Measurements from ENCODE around the gene CAMKK2. TPM values are rescaled to one million over a fixed set of nuclear protein-coding genes. Genes with fewer than 3 reads are reported as not detected.

CAMKK2 gene
- total RNA-seq, 1 donor from 2014 or later, result 39.3 TPM

GRCh38 chr12:121273364-121273896 lies 23.1 kb downstream of the CAMKK2 start:
- Histone ChIP-seq H3K27ac (no peak overlapping the region), H3K9me3 (no peaks in the 10 kb centered on the region), H3K36me3 (peaks cover 51% of the 10 kb centered on the region), H3K4me1 (peaks cover 16% of the 10 kb centered on the region), H3K4me3 (no peak overlapping the region), H3K27me3 (no peaks in the 10 kb centered on the region)
- DNase-seq, result no peak
- intact Hi-C loops (cut with DNase I), result no loop called here
- ATAC-seq, result no peak
- TF ChIP-seq, protein P1, sequence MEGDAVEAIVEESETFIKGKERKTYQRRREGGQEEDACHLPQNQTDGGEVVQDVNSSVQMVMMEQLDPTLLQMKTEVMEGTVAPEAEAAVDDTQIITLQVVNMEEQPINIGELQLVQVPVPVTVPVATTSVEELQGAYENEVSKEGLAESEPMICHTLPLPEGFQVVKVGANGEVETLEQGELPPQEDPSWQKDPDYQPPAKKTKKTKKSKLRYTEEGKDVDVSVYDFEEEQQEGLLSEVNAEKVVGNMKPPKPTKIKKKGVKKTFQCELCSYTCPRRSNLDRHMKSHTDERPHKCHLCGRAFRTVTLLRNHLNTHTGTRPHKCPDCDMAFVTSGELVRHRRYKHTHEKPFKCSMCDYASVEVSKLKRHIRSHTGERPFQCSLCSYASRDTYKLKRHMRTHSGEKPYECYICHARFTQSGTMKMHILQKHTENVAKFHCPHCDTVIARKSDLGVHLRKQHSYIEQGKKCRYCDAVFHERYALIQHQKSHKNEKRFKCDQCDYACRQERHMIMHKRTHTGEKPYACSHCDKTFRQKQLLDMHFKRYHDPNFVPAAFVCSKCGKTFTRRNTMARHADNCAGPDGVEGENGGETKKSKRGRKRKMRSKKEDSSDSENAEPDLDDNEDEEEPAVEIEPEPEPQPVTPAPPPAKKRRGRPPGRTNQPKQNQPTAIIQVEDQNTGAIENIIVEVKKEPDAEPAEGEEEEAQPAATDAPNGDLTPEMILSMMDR (IDR thresholded peaks at IDR 0.05), result no peak

- H3K36me3 ChIP-seq, result peaks cover 63% of the 10 kb centered on the region
- H3K27ac ChIP-seq, result no peak overlapping the region
- ATAC-seq, result no peak
- H3K4me1 ChIP-seq, result no peaks in the 10 kb centered on the region
- no peak for DNase-seq
- no peaks in the 10 kb centered on the region for H3K27me3 ChIP-seq
- TF ChIP-seq, protein P1 (IDR thresholded peaks at IDR 0.05), result no peak
- H3K4me3 ChIP-seq, result no peak overlapping the region
- intact Hi-C loops (cut with DNase I), result no loop called here
- H3K9me3 ChIP-seq, result no peaks in the 10 kb centered on the region
Observed at GRCh38 chr12:121267822-121268221, 28.7 kb downstream of the CAMKK2 start.

DNA sequence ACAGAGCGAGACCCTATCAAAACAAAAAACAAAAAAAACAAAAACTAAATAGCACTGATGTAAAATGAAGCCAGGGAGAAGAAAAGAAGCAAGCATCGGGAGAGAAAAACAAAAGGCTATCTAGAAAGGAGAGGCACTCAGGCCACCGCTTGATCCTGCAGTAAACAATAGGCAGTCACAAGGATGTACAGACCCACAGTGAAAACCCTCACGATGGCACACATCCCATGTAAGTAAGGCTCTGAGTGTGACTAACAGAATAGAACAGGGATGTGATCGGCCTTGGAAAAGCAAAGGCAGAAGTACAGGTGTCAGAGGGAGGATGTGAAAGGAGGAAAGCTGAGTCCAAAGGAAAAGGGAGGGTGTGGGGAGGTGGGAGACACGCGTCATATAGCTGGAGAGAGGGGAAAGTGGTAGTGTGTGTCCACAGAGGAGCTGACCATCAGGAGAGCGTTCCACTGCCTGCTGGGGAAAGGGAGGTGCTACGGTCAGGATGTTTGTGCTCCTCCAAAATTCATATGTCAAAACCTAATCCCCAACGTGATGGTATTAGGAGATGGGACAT lies 31.5 kb downstream of the CAMKK2 start:
- H3K27ac ChIP-seq, result no peak overlapping the region
- intact Hi-C loops (cut with DNase I), result no loop called here
- no peaks in the 10 kb centered on the region for H3K9me3 ChIP-seq
- H3K27me3 ChIP-seq, result no peaks in the 10 kb centered on the region
- no peaks in the 10 kb centered on the region for H3K4me1 ChIP-seq
- TF ChIP-seq, protein P1 (IDR thresholded peaks at IDR 0.05), result no peak
- peaks cover 73% of the 10 kb centered on the region for H3K36me3 ChIP-seq
- DNase-seq (no peak), ATAC-seq (no peak)
- no peak overlapping the region for H3K4me3 ChIP-seq

GRCh38 chr12:121264135-121264534 lies 32.4 kb downstream of the CAMKK2 start:
- ATAC-seq (no peak), DNase-seq (no peak)
- no peak overlapping the region for H3K4me3 ChIP-seq
- TF ChIP-seq, protein P1 (IDR thresholded peaks at IDR 0.05), result no peak
- peaks cover 73% of the 10 kb centered on the region for H3K36me3 ChIP-seq
- no peaks in the 10 kb centered on the region for H3K27me3 ChIP-seq
- no peaks in the 10 kb centered on the region for H3K4me1 ChIP-seq
- no peaks in the 10 kb centered on the region for H3K9me3 ChIP-seq
- no peak overlapping the region for H3K27ac ChIP-seq
- intact Hi-C loops (cut with DNase I), result no loop called here

DNA sequence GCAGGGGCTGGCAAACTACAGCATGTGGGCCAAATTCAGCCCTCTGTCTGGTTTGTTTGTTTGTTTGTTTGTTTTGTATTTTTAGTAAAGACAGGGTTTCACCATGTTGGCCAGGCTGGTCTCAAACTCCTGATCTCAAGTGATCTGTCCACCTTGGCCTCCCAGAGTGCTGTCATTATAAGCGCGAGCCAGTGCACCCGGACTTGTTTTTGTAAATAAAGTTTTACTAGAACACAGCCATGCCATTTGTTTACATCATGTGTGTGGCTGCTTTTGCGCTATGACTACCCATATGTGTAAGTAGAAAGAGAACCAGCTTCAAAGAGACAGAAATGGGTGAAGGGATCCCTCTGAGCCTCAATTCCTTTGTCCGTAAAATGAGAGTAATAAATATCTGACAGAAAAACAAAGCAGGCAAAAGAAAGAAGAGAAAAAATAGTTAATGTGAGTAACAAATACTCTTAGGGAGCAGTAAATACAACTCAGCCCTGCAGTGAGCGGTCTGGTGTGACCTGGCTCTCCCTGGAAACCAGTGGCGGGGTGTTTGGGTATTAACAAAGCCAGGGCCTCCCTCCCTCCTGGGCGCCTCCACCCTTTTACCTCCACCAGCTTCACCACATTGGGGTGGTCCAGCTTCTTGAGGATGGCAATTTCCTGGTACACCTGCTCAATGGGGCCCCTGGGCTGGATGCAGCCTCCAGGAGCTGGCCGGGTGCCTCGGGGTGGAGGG lies 33.1 kb downstream of the CAMKK2 start:
- Histone ChIP-seq H3K27ac (no peak overlapping the region), H3K27me3 (no peaks in the 10 kb centered on the region), H3K36me3 (peaks cover 71% of the 10 kb centered on the region), H3K4me3 (no peak overlapping the region), H3K9me3 (no peaks in the 10 kb centered on the region), H3K4me1 (no peaks in the 10 kb centered on the region)
- DNase-seq (no peak), ATAC-seq (no peak)
- TF ChIP-seq, protein P1 (IDR thresholded peaks at IDR 0.05), result no peak
- intact Hi-C loops (cut with DNase I), result no loop called here
